ENCODE data around the gene FKRP. TPM values are rescaled to one million over a fixed set of nuclear protein-coding genes. Genes with fewer than 3 reads are reported as not detected.

Gene FKRP
- total RNA-seq, 1 experiment from 2014 or later = 14.3 TPM

- intact Hi-C loops (cut with micrococcal nuclease) = no loop called here
- DNase-seq = no peak
- Histone ChIP-seq H3K9ac (ENCODE audit: low read length) (no peak overlapping the region), H3K4me1 (ENCODE audit: insufficient read depth, low read length) (peaks cover 9% of the 10 kb centered on the region), H3K36me3 (ENCODE audit: low read depth, low read length) (peaks cover 41% of the 10 kb centered on the region), H3K27ac (ENCODE audit: low read length) (no peak overlapping the region), H3K9me2 (replicated peaks; ENCODE audit: low read length) (no peaks in the 10 kb centered on the region), H3K79me2 (ENCODE audit: low read length) (peaks cover 25% of the 10 kb centered on the region), H2AFZ (ENCODE audit: low read length) (no peak overlapping the region), H3K9me3 (ENCODE audit: low read length) (no peaks in the 10 kb centered on the region), H3K4me2 (ENCODE audit: low read length) (no peak overlapping the region), H3K27me3 (ENCODE audit: low read length) (no peaks in the 10 kb centered on the region), H3F3A (ENCODE audit: low read length, unreplicated experiment) (no peaks in the 10 kb centered on the region), H3K4me3 (ENCODE audit: low read length) (no peak overlapping the region), H4K20me1 (ENCODE audit: low read length) (no peaks in the 10 kb centered on the region)
- ATAC-seq = no peak
- no peak for TF ChIP-seq EZH2 (IDR thresholded peaks at IDR 0.05; ENCODE audit: low read length, unreplicated experiment)
- no peak for TF ChIP-seq CTCF (conservative IDR thresholded peaks at IDR 0.05; ENCODE audit: low read depth, low read length)
- TF ChIP-seq EZH2phosphoT487 (IDR thresholded peaks at IDR 0.05; ENCODE audit: borderline replicate concordance, low read length) = no peak
- no TSS peak for BruUV-seq (replicated peaks)
- ChIA-PET CTCF (no interaction called here), POLR2A (ENCODE audit: unreplicated experiment) (no interaction called here)
These were observed 19.9 kb upstream of the FKRP start for GRCh38 chr19:46725859-46726393.

DNA sequence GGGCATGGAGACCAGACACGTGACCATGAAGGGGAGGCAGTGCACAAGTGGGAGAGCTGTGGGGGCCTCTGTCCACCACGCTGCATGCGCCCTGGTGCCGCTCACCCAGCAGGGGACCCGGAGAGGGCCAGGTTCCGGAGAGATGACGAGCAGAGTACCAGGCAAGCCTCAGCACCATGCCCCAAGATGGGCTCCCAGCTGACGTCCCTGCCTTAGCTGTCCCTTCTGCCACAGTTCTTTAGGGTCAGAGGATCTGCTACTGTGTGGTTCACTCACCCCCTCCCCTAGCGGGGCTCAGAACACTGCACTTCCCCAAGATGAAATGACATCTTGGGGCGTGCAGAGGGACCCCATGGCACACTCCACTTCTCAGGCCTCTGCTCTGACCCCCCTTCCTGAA, 19.3 kb upstream of the FKRP start:
- Histone ChIP-seq H4K20me1 (ENCODE audit: low read length) (no peaks in the 10 kb centered on the region), H3K4me3 (ENCODE audit: low read length) (no peak overlapping the region), H3K36me3 (ENCODE audit: low read depth, low read length) (peaks cover 41% of the 10 kb centered on the region), H3K79me2 (ENCODE audit: low read length) (peaks cover 27% of the 10 kb centered on the region), H3K9ac (ENCODE audit: low read length) (no peak overlapping the region), H3K9me3 (ENCODE audit: low read length) (no peaks in the 10 kb centered on the region), H2AFZ (ENCODE audit: low read length) (no peak overlapping the region), H3K27me3 (ENCODE audit: low read length) (no peaks in the 10 kb centered on the region), H3F3A (ENCODE audit: low read length, unreplicated experiment) (no peaks in the 10 kb centered on the region), H3K9me2 (replicated peaks; ENCODE audit: low read length) (no peaks in the 10 kb centered on the region), H3K27ac (ENCODE audit: low read length) (no peak overlapping the region), H3K4me2 (ENCODE audit: low read length) (no peak overlapping the region), H3K4me1 (ENCODE audit: insufficient read depth, low read length) (peaks cover 14% of the 10 kb centered on the region)
- ChIA-PET POLR2A (ENCODE audit: unreplicated experiment) (no interaction called here), CTCF (no interaction called here)
- intact Hi-C loops (cut with micrococcal nuclease) = no loop called here
- no peak for ATAC-seq
- TF ChIP-seq EZH2 (IDR thresholded peaks at IDR 0.05; ENCODE audit: low read length, unreplicated experiment) (no peak), CTCF (conservative IDR thresholded peaks at IDR 0.05; ENCODE audit: low read depth, low read length) (no peak), EZH2phosphoT487 (IDR thresholded peaks at IDR 0.05; ENCODE audit: borderline replicate concordance, low read length) (no peak)
- BruUV-seq (replicated peaks) = no TSS peak
- DNase-seq = no peak

GRCh38 chr19:46726971-46727501, 18.8 kb upstream of the FKRP start:
- no peak for ATAC-seq
- Histone ChIP-seq H3F3A (ENCODE audit: low read length, unreplicated experiment) (no peaks in the 10 kb centered on the region), H3K36me3 (ENCODE audit: low read depth, low read length) (peaks cover 38% of the 10 kb centered on the region), H3K9me3 (ENCODE audit: low read length) (no peaks in the 10 kb centered on the region), H2AFZ (ENCODE audit: low read length) (no peak overlapping the region), H3K79me2 (ENCODE audit: low read length) (peaks cover 31% of the 10 kb centered on the region), H3K27me3 (ENCODE audit: low read length) (no peaks in the 10 kb centered on the region), H3K9ac (ENCODE audit: low read length) (no peak overlapping the region), H3K4me3 (ENCODE audit: low read length) (no peak overlapping the region), H3K9me2 (replicated peaks; ENCODE audit: low read length) (no peaks in the 10 kb centered on the region), H3K4me1 (ENCODE audit: insufficient read depth, low read length) (peaks cover 19% of the 10 kb centered on the region), H3K27ac (ENCODE audit: low read length) (no peak overlapping the region), H4K20me1 (ENCODE audit: low read length) (no peaks in the 10 kb centered on the region), H3K4me2 (ENCODE audit: low read length) (no peak overlapping the region)
- TF ChIP-seq CTCF (conservative IDR thresholded peaks at IDR 0.05; ENCODE audit: low read depth, low read length) (no peak), EZH2phosphoT487 (IDR thresholded peaks at IDR 0.05; ENCODE audit: borderline replicate concordance, low read length) (no peak), EZH2 (IDR thresholded peaks at IDR 0.05; ENCODE audit: low read length, unreplicated experiment) (no peak)
- CTCF ChIA-PET = no interaction called here
- DNase-seq = no peak
- POLR2A ChIA-PET (ENCODE audit: unreplicated experiment) = no interaction called here
- no TSS peak for BruUV-seq (replicated peaks)
- intact Hi-C loops (cut with micrococcal nuclease) = no loop called here

Data from PC-3 (cell line).